CD14-positive monocyte (primary cell): ENCODE results near the gene NFE2L1. TPM values are rescaled to one million over a fixed set of nuclear protein-coding genes. Genes with fewer than 3 reads are reported as not detected.
A peak's percentile ranks its signal among the peaks of the same experiment; 100 is the strongest.

ENCODE experiments used
- DNase-seq, 3 donors: peaks; one replicate each; pipeline ENCODE4 v3.0.0-alpha.2; 2011 to 2022
- H2AFZ ChIP-seq: 2 replicates; pipeline ENCODE4 v1.6.0; 2012; ENCODE audit warnings: mild to moderate bottlenecking, low read depth, low read length, inconsistent platforms; ENCODE audit not compliant: insufficient read depth, poor library complexity, severe bottlenecking
- H3K27ac ChIP-seq, 2 donors: 1 replicate in 1 of 2; 2 replicates in 1 of 2; pipeline ENCODE4 v1.5.1; 2012 to 2013; ENCODE audit warnings: low read length in 2 of 2, control low read depth in 1 of 2, inconsistent platforms in 1 of 2, low read depth in 1 of 2, mild to moderate bottlenecking in 1 of 2
- H3K27me3 ChIP-seq, 2 donors: one replicate each; pipeline versions ENCODE4 v1.6.0 to v1.6.1; 2011 to 2013; ENCODE audit warnings: low read length in 2 of 2; ENCODE audit not compliant: control insufficient read depth in 2 of 2, insufficient read depth in 2 of 2
- H3K36me3 ChIP-seq, 2 donors: replicated peaks in 1 of 2; 1 replicate in 1 of 2; 2 replicates in 1 of 2; pipeline versions ENCODE4 v1.5.1 to v1.6.1; 2012 to 2013; ENCODE audit warnings: low read length in 2 of 2, control low read depth in 1 of 2, inconsistent platforms in 1 of 2, mild to moderate bottlenecking in 1 of 2; ENCODE audit not compliant: insufficient read depth in 2 of 2, control insufficient read depth in 1 of 2
- H3K4me1 ChIP-seq, 2 donors: 1 replicate in 1 of 2; 2 replicates in 1 of 2; pipeline versions ENCODE4 v1.5.1 to v1.6.1; 2012 to 2013; ENCODE audit warnings: low read length in 2 of 2, control low read depth in 1 of 2, inconsistent platforms in 1 of 2, mild to moderate bottlenecking in 1 of 2, moderate library complexity in 1 of 2; ENCODE audit not compliant: insufficient read depth in 2 of 2, control insufficient read depth in 1 of 2
- H3K4me2 ChIP-seq: replicated peaks from 2 replicates; pipeline ENCODE3; 2012; ENCODE audit warnings: low read length, moderate library complexity, mild to moderate bottlenecking; ENCODE audit not compliant: poor library complexity, severe bottlenecking; ENCODE audit errors: extremely low read depth
- H3K4me3 ChIP-seq, 3 experiments: fragments of 200-600 bp in 1 of 3; sonication (generic) in 1 of 3; replicated peaks in 1 of 3; 1 replicate in 2 of 3; 2 replicates in 1 of 3; pipeline ENCODE4 v1.5.1; 2011 to 2013; ENCODE audit warnings: low read length in 3 of 3, mild to moderate bottlenecking in 3 of 3, control low read depth in 2 of 3, low read depth in 2 of 3, inconsistent platforms in 1 of 3, moderate library complexity in 1 of 3
- H3K79me2 ChIP-seq: 2 replicates; pipeline ENCODE4 v1.6.0; 2012; ENCODE audit warnings: mild to moderate bottlenecking, control low read depth, inconsistent platforms, low read length, moderate library complexity; ENCODE audit not compliant: insufficient read depth
- H3K9ac ChIP-seq: 2 replicates; pipeline ENCODE4 v1.6.0; 2017; ENCODE audit warnings: low read length, mild to moderate bottlenecking; ENCODE audit not compliant: insufficient read depth, poor library complexity, severe bottlenecking
- H3K9me3 ChIP-seq, 2 donors: replicated peaks in 1 of 2; 1 replicate in 1 of 2; 2 replicates in 1 of 2; pipeline versions ENCODE4 v1.5.1 to v1.6.1; 2012 to 2013; ENCODE audit warnings: low read length in 2 of 2, control low read depth in 1 of 2; ENCODE audit not compliant: control insufficient read depth in 1 of 2, insufficient read depth in 1 of 2
- H4K20me1 ChIP-seq: 2 replicates; pipeline ENCODE4 v1.6.0; 2012; ENCODE audit warnings: mild to moderate bottlenecking, low read length, control low read depth, moderate library complexity; ENCODE audit not compliant: insufficient read depth
- H3K27ac Mint-ChIP-seq, 7 donors: one replicate each; pipeline ENCODE4 v1.8.0; 2020; ENCODE audit warnings: mild to moderate bottlenecking in 7 of 7, mixed read lengths in 7 of 7, moderate library complexity in 6 of 7, inconsistent platforms in 2 of 7
- H3K27me3 Mint-ChIP-seq, 3 donors: one replicate each; pipeline ENCODE4 v1.8.0; 2021 to 2022; ENCODE audit warnings: low read depth in 3 of 3, mild to moderate bottlenecking in 3 of 3, mixed read lengths in 3 of 3, moderate library complexity in 3 of 3, inconsistent platforms in 1 of 3
- H3K36me3 Mint-ChIP-seq, 2 donors: one replicate each; pipeline ENCODE4 v1.8.0; 2020; ENCODE audit warnings: mixed read lengths in 2 of 2, inconsistent platforms in 1 of 2, mild to moderate bottlenecking in 1 of 2
- H3K4me1 Mint-ChIP-seq: one replicate; pipeline ENCODE4 v1.8.0; 2020; ENCODE audit warnings: mild to moderate bottlenecking, mixed read lengths
- H3K4me3 Mint-ChIP-seq, 2 donors: one replicate each; pipeline ENCODE4 v1.8.0; 2020; ENCODE audit warnings: mild to moderate bottlenecking in 2 of 2, mixed read lengths in 2 of 2, moderate library complexity in 1 of 2
- H3K9me3 Mint-ChIP-seq, 7 donors: one replicate each; pipeline ENCODE4 v1.8.0; 2020 to 2022; ENCODE audit warnings: mixed read lengths in 7 of 7, mild to moderate bottlenecking in 6 of 7, moderate library complexity in 6 of 7, inconsistent platforms in 2 of 7
- CTCF ChIP-seq: fragments of 200-600 bp; IDR thresholded peaks from one replicate; pipeline ENCODE4 v1.8.0; 2022; ENCODE audit warnings: antibody characterized with exemption, mild to moderate bottlenecking
- WGBS: methylation state at CpG from one replicate; pipeline ENCODE4 v1.1.5; 2013; ENCODE audit warnings: missing lambda C conversion rate; ENCODE audit not compliant: insufficient coverage; 5-methylcytosine and 5-hydroxymethylcytosine counted together
- intact Hi-C, 2 donors: fragments of 100-400 bp; cut with micrococcal nuclease; formaldehyde crosslinking; loops; one replicate each; pipeline versions ENCODE4 v1.15.0 to v1.15.1; 2023
- polyA plus RNA-seq, 3 donors: library from polyadenylated mRNA; depleted of rRNA in 1 of 3; unstranded in 2 of 3; stranded (reverse) in 1 of 3; fragments of 300-500 nt in 2 of 3; fragments of >200 nt in 1 of 3; fragmentation: Illumina TruSeq in 2 of 3; gene quantifications; 1 replicate in 2 of 3; 2 replicates in 1 of 3; pipeline ENCODE4 v1.2.3, GENCODE V29; 2012 to 2021

NFE2L1 gene
- polyA plus RNA-seq, 3 donors: 2.8 to 27.0 (median 7.1) TPM

- peak; percentile 59 to 73 (median 71) for DNase-seq
- H3K27ac ChIP-seq: peak overlapping the region; percentile 57 to 70
- peak; percentile 43 for TF ChIP-seq CTCF
- no peaks in the 10 kb centered on the region for H3K27me3 ChIP-seq
- H3K36me3 Mint-ChIP-seq: peaks cover 1 to 2% of the 10 kb centered on the region in 2 donors
- peaks cover 0 to 2% (median 0%) of the 10 kb centered on the region in 7 donors for H3K9me3 Mint-ChIP-seq
- WGBS: under 1% methylated on average over 48 of the region's 54 CpGs
- peaks cover 54 to 68% of the 10 kb centered on the region in 2 donors for H3K4me1 ChIP-seq
- peak overlapping the region in 6 of 7 donors; percentile 57 to 91 (median 75) for H3K27ac Mint-ChIP-seq
- peaks cover 3 to 10% (median 4%) of the 10 kb centered on the region in 3 donors for H3K27me3 Mint-ChIP-seq
- H3K4me2 ChIP-seq: peak overlapping the region; percentile 84
- peak overlapping the region; percentile 48 to 78 (median 50) for H3K4me3 ChIP-seq
- no peaks in the 10 kb centered on the region for H3K36me3 ChIP-seq
- peak overlapping the region; percentile 85 for H2AFZ ChIP-seq
- no peaks in the 10 kb centered on the region for H3K79me2 ChIP-seq
- H3K4me3 Mint-ChIP-seq: peak overlapping the region; percentile 87
- peak overlapping the region; percentile 61 for H3K9ac ChIP-seq
- intact Hi-C loops: loop anchor here (2.0 to 10.0 kb wide), 5 partner anchors 25 to 431 kb away; partner anchors contain the start of gene NFE2L1 (in 1 of the 2)
- no peaks in the 10 kb centered on the region for H3K9me3 ChIP-seq
- peaks cover 59% of the 10 kb centered on the region for H3K4me1 Mint-ChIP-seq
- no peaks in the 10 kb centered on the region for H4K20me1 ChIP-seq
These were observed 24.6 kb upstream of the NFE2L1 start for GRCh38 chr17:48023400-48024148.

GRCh38 chr17:48024149-48025039, 23.8 kb upstream of the NFE2L1 start:
- under 1% methylated on average over 37 of the region's 54 CpGs for WGBS
- Histone ChIP-seq H3K79me2 (no peaks in the 10 kb centered on the region), H3K9ac (peak overlapping the region; percentile 61)

More at GRCh38 chr17:48024149-48025039, 23.8 kb upstream of the NFE2L1 start:
- Histone ChIP-seq H3K4me1 (peaks cover 54 to 65% of the 10 kb centered on the region in 2 donors), H3K4me2 (peak overlapping the region; percentile 84), H3K27ac (peak overlapping the region; percentile 46 to 70), H4K20me1 (no peaks in the 10 kb centered on the region), H2AFZ (peak overlapping the region; percentile 85), H3K9me3 (no peaks in the 10 kb centered on the region), H3K4me3 (peak overlapping the region; percentile 48 to 78 (median 50)), H3K36me3 (no peaks in the 10 kb centered on the region), H3K27me3 (no peaks in the 10 kb centered on the region)
- Mint-ChIP-seq H3K36me3 (peaks cover 1 to 2% of the 10 kb centered on the region in 2 donors), H3K27me3 (peaks cover 7 to 9% (median 7%) of the 10 kb centered on the region in 3 donors), H3K4me3 (peak overlapping the region; percentile 87 to 97), H3K9me3 (peaks cover 0 to 2% (median 0%) of the 10 kb centered on the region in 7 donors), H3K4me1 (peaks cover 59% of the 10 kb centered on the region), H3K27ac (peak overlapping the region; percentile 88 to 97 (median 94))
- intact Hi-C loops: loop anchor here (1.0 to 10.0 kb wide), 8 partner anchors 24 to 593 kb away; partner anchors contain the start of genes HOXB8 (in 1 of the 2) and NFE2L1 (in 1 of the 2)
- TF ChIP-seq CTCF: no peak
- peak in 2 of 3 donors; percentile 36 to 67 for DNase-seq
